Liver (tissue), 9 donors: ENCODE measurements around the gene SLC9B1. TPM values are rescaled to one million over a fixed set of nuclear protein-coding genes. Genes with fewer than 3 reads are reported as not detected.

Experiments
- DNase-seq: peaks from one replicate; pipeline ENCODE4 v3.0.0-alpha.2; 2017; ENCODE audit warnings: low spot score
- H3K27ac ChIP-seq, 2 donors: one replicate each; pipeline ENCODE4 v1.7.0; 2013; ENCODE audit warnings: inconsistent platforms in 2 of 2, low read length in 2 of 2, control low read depth in 1 of 2, low read depth in 1 of 2, mild to moderate bottlenecking in 1 of 2
- H3K27me3 ChIP-seq, 4 donors: one replicate each; pipeline versions ENCODE4 v1.6.1 to v1.7.0; 2013; ENCODE audit warnings: low read length in 3 of 4, inconsistent platforms in 1 of 4, mild to moderate bottlenecking in 1 of 4, moderate library complexity in 1 of 4; ENCODE audit not compliant: control insufficient read depth in 4 of 4, insufficient read depth in 4 of 4
- H3K36me3 ChIP-seq, 4 donors: one replicate each; pipeline versions ENCODE4 v1.6.1 to v1.7.0; 2013; ENCODE audit warnings: low read length in 3 of 4, mild to moderate bottlenecking in 3 of 4, low read depth in 1 of 4, moderate library complexity in 1 of 4; ENCODE audit not compliant: control insufficient read depth in 4 of 4, insufficient read depth in 3 of 4
- H3K4me1 ChIP-seq, 4 donors: one replicate each; pipeline versions ENCODE4 v1.6.1 to v1.7.0; 2013; ENCODE audit warnings: low read length in 3 of 4, mild to moderate bottlenecking in 3 of 4, moderate library complexity in 1 of 4; ENCODE audit not compliant: control insufficient read depth in 4 of 4, insufficient read depth in 4 of 4
- H3K4me3 ChIP-seq, 3 donors: one replicate each; pipeline versions ENCODE4 v1.6.1 to v1.7.0; 2013; ENCODE audit warnings: low read length in 3 of 3, control low read depth in 1 of 3, low read depth in 1 of 3, mild to moderate bottlenecking in 1 of 3
- H3K9ac ChIP-seq, 2 donors: one replicate each; pipeline ENCODE4 v1.7.0; 2013; ENCODE audit warnings: low read length in 2 of 2, mild to moderate bottlenecking in 2 of 2, moderate library complexity in 2 of 2, control low read depth in 1 of 2, low read depth in 1 of 2
- H3K9me3 ChIP-seq, 4 donors: one replicate each; pipeline versions ENCODE4 v1.6.1 to v1.7.0; 2013; ENCODE audit warnings: low read length in 3 of 4; ENCODE audit not compliant: control insufficient read depth in 4 of 4
- FOXA1 ChIP-seq: IDR thresholded peaks from 2 replicates; pipeline ENCODE4 v1.6.1; 2016; ENCODE audit warnings: antibody characterized with exemption
- HNF4A ChIP-seq, 2 donors: conservative IDR thresholded peaks; 2 replicates each; pipeline ENCODE4 v1.6.1; 2016; ENCODE audit warnings: antibody characterized with exemption in 2 of 2, mild to moderate bottlenecking in 2 of 2
- HNF4G ChIP-seq: IDR thresholded peaks from 2 replicates; pipeline ENCODE4 v1.6.1; 2016; ENCODE audit warnings: antibody characterized with exemption
- JUND ChIP-seq, 2 donors: IDR thresholded peaks; 2 replicates each; pipeline ENCODE4 v1.6.1; 2016; ENCODE audit warnings: antibody characterized with exemption in 2 of 2
- RAD21 ChIP-seq, 2 donors: IDR thresholded peaks; 2 replicates each; pipeline ENCODE4 v1.6.1; 2016; ENCODE audit warnings: antibody characterized with exemption in 2 of 2, mild to moderate bottlenecking in 2 of 2
- REST ChIP-seq: IDR thresholded peaks from 2 replicates; pipeline ENCODE4 v1.6.1; 2016; ENCODE audit warnings: antibody characterized with exemption, mild to moderate bottlenecking
- RXRA ChIP-seq, 2 donors: IDR thresholded peaks; 2 replicates each; pipeline ENCODE4 v1.6.1; 2017 to 2018; ENCODE audit warnings: antibody characterized with exemption in 2 of 2, mild to moderate bottlenecking in 1 of 2
- SP1 ChIP-seq: IDR thresholded peaks from 2 replicates; pipeline ENCODE4 v1.6.1; 2018; ENCODE audit warnings: antibody characterized with exemption, mild to moderate bottlenecking
- TAF1 ChIP-seq: conservative IDR thresholded peaks from 2 replicates; pipeline ENCODE4 v1.6.1; 2016; ENCODE audit warnings: antibody characterized with exemption, mild to moderate bottlenecking
- YY1 ChIP-seq: IDR thresholded peaks from 2 replicates; pipeline ENCODE4 v1.6.1; 2016; ENCODE audit warnings: antibody characterized with exemption, mild to moderate bottlenecking
- WGBS: extraction: QIAGEN DNeasy Blood & Tissue Kit; methylation state at CpG from one replicate; pipeline ENCODE4 v1.1.7; 2013; 5-methylcytosine and 5-hydroxymethylcytosine counted together
- polyA plus RNA-seq, 2 donors: library from polyadenylated mRNA; stranded (reverse) in 1 of 2; unstranded in 1 of 2; fragments of 200-250 nt in 1 of 2; fragments of >200 nt in 1 of 2; fragmentation: Nextera tagmentation in 1 of 2; extraction: Ambion mirVana in 1 of 2; gene quantifications; one replicate each; pipeline versions ENCODE4 v1.2.1 to v1.2.3, GENCODE V29; 2013 to 2015
- total RNA-seq, 2 donors: library from RNA; depleted of rRNA; stranded (reverse); fragments of >200 nt; gene quantifications; one replicate each; pipeline ENCODE4 v1.2.3, GENCODE V29; 2014
- TF ChIP-seq, protein P1 (sequence below): fragments of 150-350 bp; IDR thresholded peaks from 2 replicates; pipeline ENCODE4 v1.5.1; 2017; ENCODE audit warnings: improper control_type of control experiment, low read depth, low read length; ENCODE audit not compliant: missing input control
- TF ChIP-seq, protein P2 (sequence below): IDR thresholded peaks from 2 replicates; pipeline ENCODE4 v1.6.1; 2016; ENCODE audit warnings: antibody characterized with exemption
- TF ChIP-seq, protein P3 (sequence below): IDR thresholded peaks from 2 replicates; pipeline ENCODE4 v1.6.1; 2016; ENCODE audit warnings: antibody characterized with exemption
- donor health status: healthy.
- donor health status: healthy.
- donor health status: healthy.
- donor health status: healthy.
- donor health status: healthy.

The SLC9B1 gene
- total and polyA plus RNA-seq, 4 donors = 0.19 to 0.51 (median 0.50) TPM; not detected in 1

- DNase-seq = no peak
- peaks cover 0 to 4% (median under 1%) of the 10 kb centered on the region in 4 donors for H3K4me1 ChIP-seq
- no peak overlapping the region for H3K9ac ChIP-seq
- no peak overlapping the region for H3K27ac ChIP-seq
- 76% methylated on average over 2 of the region's 2 CpGs for WGBS
- TF ChIP-seq REST = no peak
- peak; percentile 65 to 75 for TF ChIP-seq RAD21 (IDR thresholded peaks at IDR 0.05)
- TF ChIP-seq, protein P1, sequence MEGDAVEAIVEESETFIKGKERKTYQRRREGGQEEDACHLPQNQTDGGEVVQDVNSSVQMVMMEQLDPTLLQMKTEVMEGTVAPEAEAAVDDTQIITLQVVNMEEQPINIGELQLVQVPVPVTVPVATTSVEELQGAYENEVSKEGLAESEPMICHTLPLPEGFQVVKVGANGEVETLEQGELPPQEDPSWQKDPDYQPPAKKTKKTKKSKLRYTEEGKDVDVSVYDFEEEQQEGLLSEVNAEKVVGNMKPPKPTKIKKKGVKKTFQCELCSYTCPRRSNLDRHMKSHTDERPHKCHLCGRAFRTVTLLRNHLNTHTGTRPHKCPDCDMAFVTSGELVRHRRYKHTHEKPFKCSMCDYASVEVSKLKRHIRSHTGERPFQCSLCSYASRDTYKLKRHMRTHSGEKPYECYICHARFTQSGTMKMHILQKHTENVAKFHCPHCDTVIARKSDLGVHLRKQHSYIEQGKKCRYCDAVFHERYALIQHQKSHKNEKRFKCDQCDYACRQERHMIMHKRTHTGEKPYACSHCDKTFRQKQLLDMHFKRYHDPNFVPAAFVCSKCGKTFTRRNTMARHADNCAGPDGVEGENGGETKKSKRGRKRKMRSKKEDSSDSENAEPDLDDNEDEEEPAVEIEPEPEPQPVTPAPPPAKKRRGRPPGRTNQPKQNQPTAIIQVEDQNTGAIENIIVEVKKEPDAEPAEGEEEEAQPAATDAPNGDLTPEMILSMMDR = peak; percentile 28
- peaks cover 3 to 15% (median 4%) of the 10 kb centered on the region in 4 donors for H3K36me3 ChIP-seq
- no peaks in the 10 kb centered on the region for H3K9me3 ChIP-seq
- no peak overlapping the region for H3K4me3 ChIP-seq
- H3K27me3 ChIP-seq = no peaks in the 10 kb centered on the region
Observed at GRCh38 chr4:103032574-103032973, 13.1 kb upstream of the SLC9B1 start.

GRCh38 chr4:103030791-103031190 lies 11.3 kb upstream of the SLC9B1 start:
- H3K9me3 ChIP-seq = no peaks in the 10 kb centered on the region
- WGBS = 96% methylated on average over 3 of the region's 3 CpGs
- TF ChIP-seq RAD21 (IDR thresholded peaks at IDR 0.05) = no peak
- TF ChIP-seq, protein P1 = no peak
- peaks cover 0 to 4% (median under 1%) of the 10 kb centered on the region in 4 donors for H3K4me1 ChIP-seq
- H3K9ac ChIP-seq = no peak overlapping the region
- no peak for DNase-seq
- peaks cover 2 to 11% (median 3%) of the 10 kb centered on the region in 4 donors for H3K36me3 ChIP-seq
- no peaks in the 10 kb centered on the region for H3K27me3 ChIP-seq
- no peak overlapping the region for H3K27ac ChIP-seq
- H3K4me3 ChIP-seq = no peak overlapping the region

DNA sequence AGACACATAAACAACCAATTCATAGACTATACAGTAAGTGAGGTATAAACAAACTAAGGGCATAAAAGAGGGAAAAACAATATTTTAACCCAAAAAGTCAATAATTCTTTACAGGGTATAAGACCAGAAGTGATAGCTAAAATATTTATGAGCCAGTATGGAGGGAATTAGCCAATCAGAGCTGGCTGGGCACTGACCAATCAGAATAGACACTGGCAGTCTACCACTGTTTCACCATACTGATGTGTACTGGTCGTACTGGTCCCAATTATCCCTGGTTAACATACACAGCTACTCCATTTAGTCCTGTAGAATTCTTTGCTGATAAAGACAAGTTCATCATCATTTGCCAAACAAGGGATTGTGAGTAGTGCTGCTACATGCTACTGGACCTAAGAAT lies 9.8 kb upstream of the SLC9B1 start:
- peaks cover 0 to 9% (median 3%) of the 10 kb centered on the region in 4 donors for H3K36me3 ChIP-seq

More for the DNA sequence above, 9.8 kb upstream of the SLC9B1 start:
- Histone ChIP-seq H3K27me3 (no peaks in the 10 kb centered on the region), H3K9me3 (no peaks in the 10 kb centered on the region), H3K9ac (no peak overlapping the region), H3K27ac (no peak overlapping the region), H3K4me1 (peaks cover 0 to 4% (median under 1%) of the 10 kb centered on the region in 4 donors), H3K4me3 (no peak overlapping the region)
- WGBS = 97% methylated on average over 1 of the region's 1 CpG
- TF ChIP-seq HNF4G = no peak
- no peak for TF ChIP-seq RXRA (IDR thresholded peaks at IDR 0.05)
- TF ChIP-seq, protein P1 = no peak
- no peak for TF ChIP-seq FOXA1
- no peak for TF ChIP-seq JUND (IDR thresholded peaks at IDR 0.05)
- no peak for TF ChIP-seq HNF4A (conservative IDR thresholded peaks at IDR 0.05)
- no peak for TF ChIP-seq YY1
- TF ChIP-seq, protein P2, sequence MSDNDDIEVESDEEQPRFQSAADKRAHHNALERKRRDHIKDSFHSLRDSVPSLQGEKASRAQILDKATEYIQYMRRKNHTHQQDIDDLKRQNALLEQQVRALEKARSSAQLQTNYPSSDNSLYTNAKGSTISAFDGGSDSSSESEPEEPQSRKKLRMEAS = no peak
- TF ChIP-seq, protein P3, sequence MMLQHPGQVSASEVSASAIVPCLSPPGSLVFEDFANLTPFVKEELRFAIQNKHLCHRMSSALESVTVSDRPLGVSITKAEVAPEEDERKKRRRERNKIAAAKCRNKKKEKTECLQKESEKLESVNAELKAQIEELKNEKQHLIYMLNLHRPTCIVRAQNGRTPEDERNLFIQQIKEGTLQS = no peak
- TF ChIP-seq TAF1 = no peak
- no peak for TF ChIP-seq SP1
- DNase-seq = no peak
